Measurements from ENCODE around the gene CTCF. TPM values are rescaled to one million over a fixed set of nuclear protein-coding genes. Genes with fewer than 3 reads are reported as not detected.

CTCF gene
- total and polyA plus RNA-seq, 3 experiments from 2014 or later = 65.4 to 67.4 (median 66.4) TPM

DNA sequence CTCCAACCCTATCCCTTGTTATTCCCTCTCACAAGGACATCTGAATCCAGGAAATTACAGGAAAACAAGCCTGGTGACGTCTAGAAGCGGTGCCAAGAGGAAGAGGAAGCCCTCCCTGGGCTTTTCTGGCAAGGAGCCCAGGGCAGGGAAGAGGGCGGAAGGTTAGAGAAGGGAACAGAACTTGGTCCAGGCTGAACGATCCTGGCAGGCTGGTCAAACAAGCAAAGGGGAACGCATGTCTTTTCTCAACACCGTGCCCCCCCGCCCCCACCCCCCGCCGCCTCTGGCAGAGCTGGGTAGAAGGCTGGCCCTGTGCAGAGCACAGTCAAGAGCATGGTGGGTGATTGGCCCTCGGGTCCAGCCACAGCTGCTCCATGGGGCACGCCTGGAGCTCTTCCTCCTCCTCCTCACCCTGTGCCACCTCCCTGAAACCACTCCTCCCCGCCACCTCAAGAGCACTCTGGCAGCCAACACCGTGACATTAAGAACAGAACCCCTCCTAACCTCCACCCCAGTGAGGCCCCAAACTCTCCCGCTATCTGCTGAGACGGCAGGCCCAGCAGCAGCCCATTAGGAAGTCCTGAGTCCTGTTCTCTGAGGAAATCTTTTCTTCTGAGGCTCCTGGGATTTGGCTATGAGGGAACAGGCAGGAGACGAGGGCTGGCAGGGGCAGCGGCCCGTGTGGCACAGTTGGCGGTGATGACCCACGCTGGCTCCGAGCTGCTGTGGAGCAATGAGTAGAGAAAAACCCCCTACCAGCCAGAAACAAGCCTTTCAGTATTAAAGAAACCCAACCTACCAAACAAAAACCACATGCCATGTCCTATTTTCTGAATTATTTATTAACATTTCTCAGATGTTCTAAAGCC is 111.6 kb downstream of the CTCF start:
- DNase-seq = no peak
- H3K4me1 Mint-ChIP-seq = peaks cover 0 to under 1% (median 0%) of the 10 kb centered on the region in 3 donors
- ChIA-PET CTCF (interaction anchor here (0.7 to 2.9 kb wide), 6 partner anchors 9 to 143 kb away, joined by 3 to 7 read pairs (median 6); partner anchors contain the start of genes CARMIL2 and PARD6A), POLR2A (no interaction called here)
- H3K4me3 ChIP-seq (ENCODE audit: low read length) = no peak overlapping the region
- H3K4me1 ChIP-seq (ENCODE audit: insufficient read depth, low read length) = no peaks in the 10 kb centered on the region
- no peaks in the 10 kb centered on the region for H3K9me3 Mint-ChIP-seq
- no peaks in the 10 kb centered on the region for H3K36me3 ChIP-seq (ENCODE audit: insufficient read depth, low read length)
- no peaks in the 10 kb centered on the region for H3K9me3 ChIP-seq (ENCODE audit: low read length)
- no peak overlapping the region for H3K4me3 Mint-ChIP-seq
- peak overlapping the region in 5 of 8 donors; percentile 27 to 68 (median 52) for H3K27ac Mint-ChIP-seq
- peaks cover 0 to 2% (median 0%) of the 10 kb centered on the region in 3 donors for H3K36me3 Mint-ChIP-seq
- H3K27ac ChIP-seq (ENCODE audit: low read depth, low read length) = no peak overlapping the region
- no peaks in the 10 kb centered on the region for H3K27me3 ChIP-seq (ENCODE audit: insufficient read depth, low read length, poor library complexity, severe bottlenecking)
- H3K27me3 Mint-ChIP-seq = peaks cover 0 to 2% of the 10 kb centered on the region in 2 donors

GRCh38 chr16:67674851-67675578 is 112.7 kb downstream of the CTCF start:
- Mint-ChIP-seq H3K4me1 (no peaks in the 10 kb centered on the region), H3K9me3 (no peaks in the 10 kb centered on the region), H3K4me3 (no peak overlapping the region), H3K27ac (no peak overlapping the region), H3K27me3 (peaks cover 0 to 2% of the 10 kb centered on the region in 2 donors), H3K36me3 (peaks cover 0 to 2% (median 0%) of the 10 kb centered on the region in 3 donors)
- Histone ChIP-seq H3K27me3 (ENCODE audit: insufficient read depth, low read length, poor library complexity, severe bottlenecking) (no peaks in the 10 kb centered on the region), H3K4me1 (ENCODE audit: insufficient read depth, low read length) (no peaks in the 10 kb centered on the region), H3K27ac (ENCODE audit: low read depth, low read length) (no peak overlapping the region), H3K9me3 (ENCODE audit: low read length) (no peaks in the 10 kb centered on the region), H3K4me3 (ENCODE audit: low read length) (no peak overlapping the region), H3K36me3 (ENCODE audit: insufficient read depth, low read length) (no peaks in the 10 kb centered on the region)
- ChIA-PET POLR2A (no interaction called here), CTCF (interaction anchor here (0.7 to 2.9 kb wide), 3 partner anchors 17 to 142 kb away, joined by 3 to 7 read pairs (median 5); partner anchors contain the start of gene CARMIL2)
- DNase-seq = no peak

DNA sequence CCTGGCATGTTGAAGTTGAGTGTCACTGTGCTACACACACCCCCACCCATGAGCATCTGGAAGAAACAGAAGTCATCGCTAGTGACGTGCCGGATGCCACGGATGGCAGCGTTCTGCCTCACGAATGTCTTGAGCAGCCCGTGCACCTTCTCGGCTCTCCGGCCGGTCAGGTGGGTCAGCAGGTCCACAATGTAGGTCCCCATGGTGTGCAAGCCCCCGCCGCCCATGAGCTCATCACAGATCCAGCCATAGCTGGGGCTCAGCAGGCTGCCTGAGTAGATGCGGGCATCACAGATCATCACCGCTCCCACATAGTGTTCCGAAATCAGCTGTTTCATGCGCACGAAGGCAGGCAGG is 113.2 kb downstream of the CTCF start:
- H3K9me3 Mint-ChIP-seq = no peaks in the 10 kb centered on the region
- H3K27ac Mint-ChIP-seq = peak overlapping the region in 2 of 8 donors; percentile 68 to 82
- H3K4me3 Mint-ChIP-seq = no peak overlapping the region
- Histone ChIP-seq H3K27me3 (ENCODE audit: insufficient read depth, low read length, poor library complexity, severe bottlenecking) (no peaks in the 10 kb centered on the region), H3K4me1 (ENCODE audit: insufficient read depth, low read length) (no peaks in the 10 kb centered on the region), H3K9me3 (ENCODE audit: low read length) (no peaks in the 10 kb centered on the region), H3K36me3 (ENCODE audit: insufficient read depth, low read length) (no peaks in the 10 kb centered on the region), H3K27ac (ENCODE audit: low read depth, low read length) (no peak overlapping the region), H3K4me3 (ENCODE audit: low read length) (no peak overlapping the region)
- no peak for DNase-seq
- H3K27me3 Mint-ChIP-seq = peaks cover 0 to 2% of the 10 kb centered on the region in 2 donors
- H3K4me1 Mint-ChIP-seq = no peaks in the 10 kb centered on the region
- ChIA-PET CTCF (interaction anchor here (1.2 kb wide), 1 partner anchor 42 kb away, joined by 3 read pairs; no protein-coding TSS in a partner anchor), POLR2A (no interaction called here)
- peaks cover 0 to 5% (median 0%) of the 10 kb centered on the region in 3 donors for H3K36me3 Mint-ChIP-seq

- Mint-ChIP-seq H3K4me3 (no peak overlapping the region), H3K9me3 (no peaks in the 10 kb centered on the region), H3K4me1 (no peaks in the 10 kb centered on the region), H3K27ac (peak overlapping the region in 2 of 8 donors; percentile 68 to 82), H3K36me3 (peaks cover 0 to 8% (median 0%) of the 10 kb centered on the region in 3 donors), H3K27me3 (peaks cover 0 to 2% of the 10 kb centered on the region in 2 donors)
- Histone ChIP-seq H3K4me3 (ENCODE audit: low read length) (no peak overlapping the region), H3K27me3 (ENCODE audit: insufficient read depth, low read length, poor library complexity, severe bottlenecking) (no peaks in the 10 kb centered on the region), H3K9me3 (ENCODE audit: low read length) (no peaks in the 10 kb centered on the region), H3K27ac (ENCODE audit: low read depth, low read length) (no peak overlapping the region), H3K36me3 (ENCODE audit: insufficient read depth, low read length) (no peaks in the 10 kb centered on the region), H3K4me1 (ENCODE audit: insufficient read depth, low read length) (no peaks in the 10 kb centered on the region)
- no peak for DNase-seq
- ChIA-PET CTCF (interaction anchor here (1.2 to 1.3 kb wide), 2 partner anchors 9 to 42 kb away, joined by 3 to 4 read pairs; no protein-coding TSS in a partner anchor), POLR2A (no interaction called here)
Measured at GRCh38 chr16:67675999-67676398, 113.7 kb downstream of the CTCF start.

DNA sequence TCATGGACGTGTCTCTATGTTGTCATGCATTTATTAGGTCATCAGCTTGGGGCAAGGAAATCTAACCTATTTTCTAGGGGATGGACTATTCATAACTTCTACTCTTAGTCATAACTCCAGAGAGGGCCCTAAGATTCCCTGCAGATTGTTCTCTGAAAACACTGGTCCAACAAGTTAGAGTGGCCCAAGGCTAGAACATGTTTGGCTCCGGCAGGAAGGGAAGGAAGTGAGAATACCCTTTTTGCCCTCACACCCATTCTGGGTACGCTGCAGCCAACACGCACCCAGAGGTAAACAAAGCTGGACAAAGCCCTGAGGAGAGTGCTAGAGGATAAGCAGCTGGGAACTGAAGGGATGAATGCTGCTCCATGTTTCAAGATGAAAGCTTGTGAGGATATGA is 114.2 kb downstream of the CTCF start:
- no peaks in the 10 kb centered on the region for H3K4me1 Mint-ChIP-seq

DNA sequence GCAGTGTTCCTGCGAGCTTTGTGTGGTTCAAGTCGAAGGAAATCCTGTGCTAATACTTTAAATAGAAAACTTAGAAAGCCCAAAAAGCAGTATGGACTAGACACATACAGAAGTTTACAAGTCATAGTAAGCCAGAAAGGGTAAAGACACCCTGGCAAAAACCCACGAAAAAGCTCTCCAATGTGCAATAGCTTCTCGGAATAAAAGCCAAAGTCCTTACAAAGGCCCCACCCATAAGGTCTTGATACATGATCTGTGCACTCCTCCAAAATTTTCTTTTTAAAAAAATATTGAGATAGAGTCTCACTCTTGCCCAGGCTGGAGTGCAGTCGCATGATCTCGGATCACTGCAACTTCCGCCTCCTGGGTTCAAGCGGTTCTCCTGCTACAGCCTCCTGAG is 114.6 kb downstream of the CTCF start:
- Mint-ChIP-seq H3K27ac (no peak overlapping the region), H3K4me3 (no peak overlapping the region), H3K36me3 (peaks cover 0 to 12% (median 0%) of the 10 kb centered on the region in 3 donors), H3K9me3 (no peaks in the 10 kb centered on the region), H3K4me1 (no peaks in the 10 kb centered on the region), H3K27me3 (peaks cover 0 to 2% of the 10 kb centered on the region in 2 donors)
- no peaks in the 10 kb centered on the region for H3K36me3 ChIP-seq (ENCODE audit: insufficient read depth, low read length)
- CTCF ChIA-PET = interaction anchor here (1.2 to 1.3 kb wide), 4 partner anchors 10 to 130 kb away, joined by 3 to 4 read pairs (median 4); partner anchors contain the start of gene CARMIL2
- H3K9me3 ChIP-seq (ENCODE audit: low read length) = no peaks in the 10 kb centered on the region
- H3K27me3 ChIP-seq (ENCODE audit: insufficient read depth, low read length, poor library complexity, severe bottlenecking) = no peaks in the 10 kb centered on the region
- POLR2A ChIA-PET = no interaction called here
- no peak overlapping the region for H3K4me3 ChIP-seq (ENCODE audit: low read length)
- H3K27ac ChIP-seq (ENCODE audit: low read depth, low read length) = no peak overlapping the region
- no peaks in the 10 kb centered on the region for H3K4me1 ChIP-seq (ENCODE audit: insufficient read depth, low read length)
- DNase-seq = no peak

More for the DNA sequence above, 114.2 kb downstream of the CTCF start:
- H3K36me3 Mint-ChIP-seq = peaks cover 0 to 9% (median 0%) of the 10 kb centered on the region in 3 donors
- H3K27ac Mint-ChIP-seq = peak overlapping the region in 1 of 8 donors; percentile 59
- H3K4me3 Mint-ChIP-seq = no peak overlapping the region
- H3K4me3 ChIP-seq (ENCODE audit: low read length) = no peak overlapping the region
- H3K9me3 Mint-ChIP-seq = no peaks in the 10 kb centered on the region
- no peaks in the 10 kb centered on the region for H3K9me3 ChIP-seq (ENCODE audit: low read length)
- no peaks in the 10 kb centered on the region for H3K4me1 ChIP-seq (ENCODE audit: insufficient read depth, low read length)
- ChIA-PET CTCF (interaction anchor here (1.2 to 1.3 kb wide), 3 partner anchors 9 to 41 kb away, joined by 3 to 4 read pairs (median 3); partner anchors contain the start of gene CARMIL2), POLR2A (no interaction called here)
- H3K27me3 Mint-ChIP-seq = peaks cover 0 to 2% of the 10 kb centered on the region in 2 donors
- no peak overlapping the region for H3K27ac ChIP-seq (ENCODE audit: low read depth, low read length)
- H3K36me3 ChIP-seq (ENCODE audit: insufficient read depth, low read length) = no peaks in the 10 kb centered on the region
- H3K27me3 ChIP-seq (ENCODE audit: insufficient read depth, low read length, poor library complexity, severe bottlenecking) = no peaks in the 10 kb centered on the region
- no peak for DNase-seq

DNA sequence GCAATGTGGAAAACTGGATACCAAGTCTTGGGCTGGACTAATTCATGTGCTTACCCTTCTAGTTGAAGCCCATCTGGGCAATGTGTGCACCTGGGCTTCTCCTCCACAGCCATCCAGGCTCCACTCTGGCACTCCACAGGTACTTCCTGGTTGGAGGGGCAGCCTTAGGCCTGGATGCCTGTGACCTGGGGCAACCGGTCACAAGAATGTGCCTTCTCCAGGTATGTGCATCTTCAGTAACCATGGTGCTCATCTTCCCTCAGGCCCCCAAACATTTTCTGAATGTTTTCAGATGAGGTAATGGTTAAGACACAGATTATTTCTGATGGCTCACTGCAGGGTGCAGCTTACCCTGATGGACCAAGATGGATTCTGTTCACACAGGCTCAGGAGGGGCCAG is 115.4 kb downstream of the CTCF start:
- H3K27me3 ChIP-seq (ENCODE audit: insufficient read depth, low read length, poor library complexity, severe bottlenecking) = no peaks in the 10 kb centered on the region
- peaks cover 0 to 2% of the 10 kb centered on the region in 2 donors for H3K27me3 Mint-ChIP-seq
- no peaks in the 10 kb centered on the region for H3K9me3 ChIP-seq (ENCODE audit: low read length)
- no peak for DNase-seq
- no peak overlapping the region for H3K4me3 Mint-ChIP-seq
- ChIA-PET POLR2A (no interaction called here), CTCF (interaction anchor here (1.2 to 1.3 kb wide), 2 partner anchors 33 to 131 kb away, joined by 3 to 4 read pairs; partner anchors contain the start of gene CARMIL2)
- H3K4me3 ChIP-seq (ENCODE audit: low read length) = no peak overlapping the region
- peaks cover 0 to 17% (median 0%) of the 10 kb centered on the region in 3 donors for H3K36me3 Mint-ChIP-seq
- H3K27ac Mint-ChIP-seq = peak overlapping the region in 2 of 8 donors; percentile 2 to 70
- no peaks in the 10 kb centered on the region for H3K4me1 Mint-ChIP-seq
- peaks cover 2% of the 10 kb centered on the region for H3K36me3 ChIP-seq (ENCODE audit: insufficient read depth, low read length)
- no peaks in the 10 kb centered on the region for H3K9me3 Mint-ChIP-seq
- no peaks in the 10 kb centered on the region for H3K4me1 ChIP-seq (ENCODE audit: insufficient read depth, low read length)
- H3K27ac ChIP-seq (ENCODE audit: low read depth, low read length) = no peak overlapping the region

Data from CD8-positive, alpha-beta memory T cell (primary cell).